IPS-NIHi7 (cell line): ENCODE measurements around the gene FHAD1.

ENCODE experiments used
- DNase-seq: peaks from one replicate; pipeline ENCODE4 v3.0.0; 2012; ENCODE audit warnings: mixed read lengths; ENCODE audit errors: extremely low spot score

The FHAD1 gene

DNA sequence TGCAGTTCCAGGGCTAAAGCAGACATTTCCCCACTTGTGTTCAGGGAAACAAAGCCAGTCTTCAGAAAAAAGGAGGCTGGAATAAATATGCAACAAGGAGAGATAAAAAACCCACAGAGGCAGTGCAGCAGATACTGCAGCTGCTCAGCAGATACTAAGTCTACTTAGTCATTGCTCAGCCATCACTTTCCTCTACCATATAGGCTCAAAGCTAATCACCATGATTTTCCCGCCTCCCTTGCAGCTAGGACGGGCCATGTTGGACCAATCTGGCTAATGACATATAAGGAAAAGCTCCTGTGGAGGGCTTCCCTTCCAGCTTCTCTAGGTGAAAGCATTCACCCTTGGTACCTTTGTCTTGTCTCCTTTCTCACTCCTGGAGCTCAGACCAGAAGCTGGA lies 152.7 kb downstream of the FHAD1 start:
- DNase-seq: no peak

DNA sequence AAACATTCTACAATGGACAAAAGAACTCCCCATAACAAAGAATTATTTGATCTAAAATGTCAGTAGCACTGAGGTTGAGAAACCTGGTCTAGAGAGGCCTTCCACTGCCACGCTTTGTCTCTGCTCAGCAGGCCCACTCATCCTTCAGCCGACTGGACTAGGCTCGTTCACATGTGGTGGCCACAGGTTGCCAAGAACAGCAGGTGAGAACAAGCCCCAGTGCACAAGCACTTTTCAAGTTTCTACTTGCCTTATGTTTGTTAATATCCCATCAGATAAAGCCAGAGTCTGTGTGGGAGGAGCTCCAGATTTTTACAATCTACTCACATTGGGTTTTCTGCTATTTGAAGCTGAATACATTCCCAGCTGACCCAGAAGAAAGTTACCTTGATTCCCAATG lies 153.6 kb downstream of the FHAD1 start:
- DNase-seq: no peak

DNA sequence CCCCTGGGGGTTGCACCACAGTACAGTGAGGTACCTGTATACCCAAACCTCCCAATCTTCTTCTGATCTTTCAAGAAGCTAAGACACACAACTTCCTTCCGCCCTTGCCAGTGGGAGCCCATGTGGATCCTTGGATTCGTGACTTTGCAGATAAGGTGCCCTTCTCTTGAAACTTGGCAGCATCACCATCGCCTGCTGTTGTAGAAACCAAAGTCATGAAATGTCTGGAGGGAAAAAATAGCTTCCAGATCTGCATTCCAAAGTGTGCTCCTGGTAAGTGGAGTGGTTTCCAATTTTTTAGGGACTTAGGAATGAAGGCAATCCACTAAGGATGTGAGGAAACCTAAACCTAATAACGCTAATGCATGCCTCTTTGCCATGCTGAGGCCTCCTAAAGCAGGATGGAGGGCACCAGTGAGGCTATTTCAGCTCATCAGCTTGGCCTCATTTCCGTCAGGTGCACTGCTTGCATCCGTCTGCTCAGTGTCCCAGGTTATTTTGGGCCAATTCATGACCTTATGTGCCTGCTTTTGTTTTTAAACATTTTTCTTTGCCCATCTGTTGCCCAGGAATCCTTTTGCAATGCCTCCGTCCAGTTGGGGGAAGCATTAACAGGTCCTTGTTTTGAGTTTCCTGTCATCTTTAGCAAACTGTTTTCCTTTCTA lies 154.5 kb downstream of the FHAD1 start:
- DNase-seq: no peak

DNA sequence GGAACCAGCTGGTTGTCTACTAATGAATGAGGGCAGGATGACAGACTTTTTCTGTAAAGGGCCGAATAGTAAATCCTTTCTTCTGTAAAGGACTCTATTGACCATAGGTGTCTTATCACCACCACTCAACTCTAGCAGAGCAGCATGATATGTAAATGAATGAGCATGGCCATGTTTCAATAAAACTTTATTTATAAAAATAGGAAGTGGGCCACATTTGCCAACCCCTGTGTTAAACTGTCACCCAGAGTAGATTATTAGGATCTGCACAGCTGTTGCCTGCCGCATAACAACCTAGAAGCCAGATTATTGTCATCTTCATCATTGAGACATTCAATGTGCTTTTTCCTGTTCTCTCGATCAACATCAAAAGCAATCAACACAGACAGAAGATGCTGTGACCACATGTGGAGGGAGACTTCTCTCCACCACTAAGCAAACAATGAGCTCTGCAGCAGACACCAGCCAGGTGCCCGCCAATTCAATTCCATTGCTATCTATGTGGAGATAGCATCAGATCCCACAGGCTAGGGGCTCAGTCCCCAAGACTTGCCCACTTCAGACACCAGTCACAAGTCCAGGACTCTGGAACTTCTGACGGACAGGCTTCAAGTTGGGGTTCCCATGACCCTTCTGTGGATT lies 155.9 kb downstream of the FHAD1 start:
- DNase-seq: no peak

DNA sequence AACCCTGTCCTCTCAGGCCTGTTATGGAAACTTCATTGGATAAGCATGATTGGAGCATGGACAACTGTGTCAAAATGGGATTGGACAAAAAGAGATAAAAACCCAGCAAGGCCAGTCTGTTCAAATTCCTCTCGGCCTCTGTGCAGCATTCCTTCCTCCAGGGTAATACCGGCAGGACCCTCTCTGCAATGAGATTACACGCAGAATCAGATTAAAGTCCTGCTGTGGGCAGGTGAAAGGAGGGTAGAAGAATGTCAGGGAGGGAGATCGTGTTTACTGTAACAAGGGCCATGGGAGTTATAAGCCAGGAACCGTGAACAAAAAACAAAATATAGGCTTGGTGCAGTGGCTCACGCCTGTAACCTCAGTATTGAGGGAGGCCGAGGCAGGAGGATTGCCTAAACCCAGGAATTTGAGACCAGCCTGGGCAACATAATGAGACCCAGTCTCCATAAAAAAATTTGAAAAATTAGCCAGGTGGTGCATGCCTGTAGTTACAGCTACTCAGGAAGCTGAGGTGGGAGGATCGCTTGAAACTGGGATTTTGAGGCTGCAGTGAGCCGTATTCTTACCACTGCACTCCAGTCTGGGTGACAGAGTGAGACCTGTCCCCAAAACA lies 157.0 kb downstream of the FHAD1 start:
- no peak for DNase-seq

DNA sequence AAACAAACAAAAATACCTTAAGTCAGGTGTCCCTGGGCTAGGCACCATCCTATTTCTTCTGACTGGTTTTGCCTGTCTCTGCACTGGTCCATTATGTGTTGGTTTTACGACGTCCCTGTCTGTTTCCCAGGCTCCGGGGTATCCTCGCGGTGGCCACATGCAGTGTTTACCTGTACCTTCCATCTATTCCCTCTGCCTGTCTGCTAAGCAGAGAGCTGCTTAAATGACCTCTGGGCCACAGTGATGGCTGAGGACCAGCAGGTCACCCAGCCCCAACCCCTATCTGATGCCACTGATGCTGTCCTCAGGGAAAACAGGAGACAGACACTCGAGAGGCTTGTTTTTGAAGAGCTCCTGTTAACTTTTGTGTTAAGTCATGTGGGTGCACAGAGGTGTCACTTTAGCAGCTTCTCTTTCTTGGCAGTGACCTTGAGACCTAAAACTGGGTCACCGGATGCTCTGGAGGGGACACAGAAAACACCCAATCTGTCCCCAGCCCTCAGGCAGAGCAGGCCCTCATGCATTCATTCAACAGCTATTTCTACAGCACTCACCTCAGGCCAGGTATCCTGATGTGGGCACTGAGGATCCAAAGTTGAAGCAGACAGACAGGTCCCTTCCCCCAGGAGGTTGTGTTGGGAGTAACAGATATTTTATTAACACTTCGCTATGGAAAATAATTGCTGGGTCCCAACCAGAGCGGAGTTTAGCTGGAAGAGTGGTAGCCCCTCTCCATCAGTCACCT lies 158.3 kb downstream of the FHAD1 start:
- DNase-seq: no peak

DNA sequence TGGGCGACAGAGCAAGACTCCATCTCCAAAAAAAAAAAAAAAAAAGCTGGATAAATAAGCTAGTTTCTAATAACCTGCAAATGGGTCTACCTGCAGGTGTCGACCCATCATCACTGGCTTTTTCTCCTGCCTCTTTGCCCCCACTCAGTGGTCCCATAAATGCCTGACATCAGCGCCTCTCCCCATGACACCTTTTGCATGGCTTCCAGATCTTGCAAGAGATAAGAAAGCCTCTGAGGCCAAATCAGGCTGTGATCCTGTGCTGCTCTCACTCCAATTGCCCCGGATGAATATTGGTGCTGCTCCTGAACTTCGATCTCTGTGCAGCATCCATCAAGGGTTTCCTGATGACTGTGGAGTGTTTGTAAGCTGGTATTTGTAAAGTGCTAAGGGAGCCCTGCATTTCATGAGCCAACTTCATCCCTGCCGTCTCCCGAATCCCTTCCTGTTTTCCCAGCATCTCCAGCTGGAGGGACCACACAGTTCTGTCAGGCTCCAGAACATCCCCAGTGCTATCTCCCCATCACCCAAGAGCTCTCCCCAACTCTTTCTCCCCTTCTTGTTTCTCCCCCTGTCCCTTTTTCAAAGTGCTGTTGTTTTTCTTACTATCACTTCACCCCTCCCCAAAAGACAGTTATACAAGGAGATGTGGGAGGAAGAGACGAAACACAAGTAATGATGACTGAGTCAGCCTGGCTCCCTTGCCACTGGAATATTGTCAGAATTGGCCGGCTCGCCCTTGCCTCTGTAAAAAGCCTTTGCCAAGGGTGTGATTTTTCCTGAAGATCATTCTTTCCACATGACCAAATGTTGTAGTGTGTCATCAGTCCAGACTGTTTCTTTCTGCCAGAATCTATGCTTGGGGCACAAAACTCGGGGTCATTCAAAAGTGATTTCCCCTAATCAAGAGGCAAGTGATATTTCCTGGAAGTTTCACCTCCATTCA lies 159.9 kb downstream of the FHAD1 start:
- DNase-seq: no peak

DNA sequence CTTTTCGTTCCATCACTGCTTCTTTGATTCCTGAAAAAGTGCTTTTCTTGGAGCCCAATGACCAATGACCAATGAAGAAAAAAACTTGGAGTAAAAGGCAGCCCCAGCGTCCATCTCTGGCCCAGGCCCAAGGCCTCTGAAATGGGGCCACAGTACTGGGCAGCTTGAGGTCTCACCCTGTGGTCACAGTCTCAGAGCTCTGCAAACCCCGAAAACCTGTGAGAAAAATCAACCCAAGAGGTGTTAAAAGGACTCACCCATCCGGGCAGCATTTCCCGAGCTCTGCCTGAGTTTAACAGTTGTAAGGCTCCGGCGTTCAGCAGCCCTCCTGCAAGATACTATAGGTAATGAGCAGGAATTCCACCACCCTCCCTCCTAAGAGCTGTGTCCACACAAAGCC lies 160.6 kb downstream of the FHAD1 start:
- DNase-seq: no peak

DNA sequence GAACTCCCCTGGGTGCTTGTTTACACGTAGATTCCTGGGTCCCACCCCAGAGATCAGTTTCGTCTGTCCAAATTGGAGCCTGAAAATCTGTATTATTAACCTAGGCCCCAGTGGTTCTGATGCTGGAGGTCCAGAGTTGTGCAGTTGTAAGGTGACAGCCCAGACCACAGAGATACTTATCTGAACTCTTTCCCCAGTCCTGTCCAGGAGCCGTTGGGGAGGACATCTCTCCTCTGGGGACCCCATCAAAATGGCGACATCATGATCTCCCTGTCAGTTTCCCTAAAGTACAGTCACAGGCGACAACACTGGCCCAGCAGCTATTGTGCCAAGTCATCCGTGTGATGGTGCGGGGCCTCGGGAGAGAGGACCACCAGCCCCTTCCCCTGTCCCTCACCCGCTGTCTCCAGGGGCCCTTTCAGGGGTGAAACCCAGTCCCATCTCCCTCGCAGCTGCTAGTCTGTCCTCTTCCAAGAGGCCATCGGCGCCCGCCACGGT lies 161.9 kb downstream of the FHAD1 start:
- DNase-seq: no peak

DNA sequence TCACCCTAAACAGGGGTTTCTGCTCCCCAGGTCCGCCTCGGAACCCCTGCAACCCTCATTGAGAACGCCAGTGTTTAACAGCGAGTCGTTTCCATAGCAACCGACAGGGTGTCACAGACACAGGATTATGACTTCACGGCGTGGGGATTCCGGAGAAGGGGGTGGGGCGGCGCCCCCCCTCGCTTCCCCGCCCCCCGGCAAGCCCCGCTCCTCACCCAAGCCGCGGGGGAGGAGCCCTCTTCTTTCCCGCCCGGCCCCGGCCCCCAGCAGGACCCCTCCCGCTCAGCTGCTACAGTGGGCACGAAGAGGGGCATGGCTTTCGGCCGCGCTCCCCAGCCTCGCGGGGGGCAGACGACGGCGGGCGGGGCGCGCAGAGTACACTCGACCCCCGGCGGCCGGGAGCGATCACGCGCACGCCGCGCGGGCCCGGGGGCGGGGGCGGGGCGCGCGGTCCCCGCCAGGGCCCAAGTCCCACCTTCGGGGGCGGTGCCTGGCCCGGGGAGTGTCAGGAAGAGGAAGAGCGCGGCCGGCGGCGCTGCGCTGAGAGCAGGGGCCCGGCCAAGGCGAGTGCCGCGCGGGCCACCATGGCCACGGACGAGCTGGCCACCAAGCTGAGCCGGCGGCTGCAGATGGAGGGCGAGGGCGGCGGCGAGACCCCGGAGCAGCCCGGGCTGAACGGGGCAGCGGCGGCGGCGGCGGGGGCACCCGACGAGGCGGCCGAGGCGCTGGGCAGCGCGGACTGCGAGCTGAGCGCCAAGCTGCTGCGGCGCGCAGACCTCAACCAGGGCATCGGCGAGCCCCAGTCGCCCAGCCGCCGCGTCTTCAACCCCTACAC lies 162.6 kb downstream of the FHAD1 start, which contains the start of gene EFHD2:
Gene EFHD2, plus strand, starts transcription at position 501 of the 835 bp plus-strand sequence. Its CDS starts 84 bp downstream, at position 585.
- peak; percentile 90 for DNase-seq

DNA sequence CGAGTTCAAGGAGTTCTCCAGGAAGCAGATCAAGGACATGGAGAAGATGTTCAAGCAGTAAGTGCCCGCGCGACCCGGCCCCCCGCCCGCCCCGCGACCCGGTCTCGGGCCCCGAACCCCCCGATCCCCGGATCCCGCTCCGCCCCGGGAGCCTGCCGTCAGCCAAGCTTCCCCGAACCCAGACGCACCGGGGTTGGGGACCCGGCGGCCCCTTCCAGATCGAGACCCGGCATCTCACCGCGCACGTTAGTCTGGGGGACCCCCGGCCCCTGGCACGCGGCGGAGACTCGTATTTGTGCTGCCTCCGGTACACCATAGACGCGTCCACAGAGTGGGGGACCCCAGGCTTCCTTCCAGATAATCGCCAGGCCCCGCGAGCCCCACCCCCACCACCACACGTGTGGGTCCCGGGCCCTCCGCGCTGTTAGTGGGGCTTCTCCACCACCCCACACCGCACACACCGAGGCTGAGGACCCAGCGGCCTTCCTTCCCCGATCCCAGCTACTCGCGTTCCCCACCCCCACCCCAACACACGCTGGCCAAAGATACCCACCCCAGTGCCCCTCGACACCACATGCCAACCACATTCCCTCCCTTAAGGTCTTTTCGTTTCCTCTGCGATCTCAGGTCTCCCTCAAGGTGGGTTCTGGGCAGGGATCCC lies 163.3 kb downstream of the FHAD1 start:
- no peak for DNase-seq

DNA sequence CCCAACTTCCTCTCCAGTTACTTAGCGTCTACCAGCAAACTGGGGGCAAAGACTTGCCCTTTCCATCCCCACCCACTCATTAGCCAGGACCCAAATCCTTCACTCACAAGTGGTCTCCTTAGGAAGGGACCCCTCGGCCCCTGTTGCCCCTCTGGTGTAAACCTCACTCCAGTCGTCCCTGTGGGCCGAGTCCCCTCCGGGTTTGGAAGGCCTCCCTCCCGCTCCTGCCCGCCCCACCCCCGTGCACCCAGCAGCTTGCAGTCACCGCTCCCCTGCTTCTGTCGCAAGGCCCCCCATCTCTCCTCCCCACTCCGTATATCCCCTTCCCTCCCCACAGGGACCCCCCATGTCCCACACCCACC lies 163.8 kb downstream of the FHAD1 start:
- no peak for DNase-seq

DNA sequence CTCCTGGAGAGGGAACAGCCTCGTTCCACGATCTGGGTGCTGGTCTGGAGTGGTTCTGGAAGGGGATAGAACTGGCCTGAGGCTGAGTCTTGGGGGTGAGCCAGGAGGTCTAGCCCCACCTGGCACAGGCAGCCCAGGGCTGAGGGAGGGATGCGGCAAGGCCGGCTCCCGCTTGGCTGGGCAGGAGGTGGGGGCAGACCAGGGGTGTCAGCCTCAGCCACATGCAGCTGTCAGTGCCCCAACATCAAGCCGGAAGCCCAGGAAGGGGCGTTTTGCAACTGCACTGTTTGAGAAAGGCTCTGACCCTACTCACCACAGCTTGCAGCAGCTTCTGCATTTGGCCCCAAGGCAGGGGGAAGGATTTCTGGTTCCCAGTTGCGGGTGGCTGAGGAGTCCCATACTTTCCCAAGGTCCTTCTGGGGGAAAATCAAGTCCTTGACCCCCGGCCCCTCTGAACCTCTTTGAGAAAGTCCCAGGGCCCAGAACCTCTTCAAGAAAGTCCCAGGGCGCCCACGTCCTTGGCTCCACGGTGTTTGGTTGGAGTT lies 164.6 kb downstream of the FHAD1 start:
- no peak for DNase-seq

DNA sequence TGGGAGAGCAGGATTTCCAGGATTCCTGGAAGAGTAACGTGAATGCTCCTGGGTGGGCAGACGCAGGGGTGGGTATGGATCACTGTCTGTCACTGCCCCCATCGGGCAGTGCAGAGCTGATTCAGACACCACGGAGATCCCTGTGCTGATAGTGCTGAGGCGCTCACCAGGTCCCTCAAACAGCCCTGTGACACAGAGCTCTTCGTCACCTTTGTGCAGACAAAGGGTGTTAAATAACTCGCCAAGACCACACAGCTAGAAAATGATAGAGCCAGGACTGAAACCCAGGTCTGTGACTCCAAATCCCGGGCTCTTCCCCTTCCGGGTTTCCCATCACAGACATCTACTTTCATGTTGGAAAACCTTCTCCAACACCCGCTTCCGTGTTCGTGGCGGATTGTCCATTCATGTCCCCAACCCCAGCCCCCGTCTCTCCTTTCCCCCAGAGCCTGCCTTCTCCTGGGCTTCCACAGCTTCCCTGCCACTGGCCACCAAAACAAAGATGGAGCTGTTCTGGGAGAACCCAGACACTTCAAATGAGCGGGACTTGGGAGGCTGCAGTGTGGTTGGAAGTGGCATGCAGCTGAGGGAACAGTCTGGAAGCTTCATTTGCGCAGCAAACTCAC lies 165.3 kb downstream of the FHAD1 start:
- DNase-seq: no peak

DNA sequence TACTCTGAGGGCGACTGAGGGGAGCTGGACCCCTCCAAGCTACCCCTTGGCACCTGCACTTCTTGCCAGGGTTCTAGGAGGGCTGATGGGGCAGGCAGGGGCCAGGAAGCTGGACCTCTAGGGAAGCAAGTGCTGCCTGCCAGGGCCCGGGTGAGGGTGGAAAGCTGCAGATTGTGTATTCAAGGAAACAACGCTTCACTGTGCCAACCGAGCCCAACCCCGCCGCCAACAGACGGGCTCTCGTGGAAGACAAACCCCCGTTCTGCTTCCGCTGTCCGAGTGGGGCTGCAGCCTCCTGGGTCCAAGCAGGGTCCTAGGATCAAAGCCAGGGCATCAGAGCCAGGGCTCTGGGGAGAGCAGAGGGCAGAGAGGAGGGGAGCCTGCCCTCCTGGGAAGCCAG lies 165.8 kb downstream of the FHAD1 start:
- no peak for DNase-seq

DNA sequence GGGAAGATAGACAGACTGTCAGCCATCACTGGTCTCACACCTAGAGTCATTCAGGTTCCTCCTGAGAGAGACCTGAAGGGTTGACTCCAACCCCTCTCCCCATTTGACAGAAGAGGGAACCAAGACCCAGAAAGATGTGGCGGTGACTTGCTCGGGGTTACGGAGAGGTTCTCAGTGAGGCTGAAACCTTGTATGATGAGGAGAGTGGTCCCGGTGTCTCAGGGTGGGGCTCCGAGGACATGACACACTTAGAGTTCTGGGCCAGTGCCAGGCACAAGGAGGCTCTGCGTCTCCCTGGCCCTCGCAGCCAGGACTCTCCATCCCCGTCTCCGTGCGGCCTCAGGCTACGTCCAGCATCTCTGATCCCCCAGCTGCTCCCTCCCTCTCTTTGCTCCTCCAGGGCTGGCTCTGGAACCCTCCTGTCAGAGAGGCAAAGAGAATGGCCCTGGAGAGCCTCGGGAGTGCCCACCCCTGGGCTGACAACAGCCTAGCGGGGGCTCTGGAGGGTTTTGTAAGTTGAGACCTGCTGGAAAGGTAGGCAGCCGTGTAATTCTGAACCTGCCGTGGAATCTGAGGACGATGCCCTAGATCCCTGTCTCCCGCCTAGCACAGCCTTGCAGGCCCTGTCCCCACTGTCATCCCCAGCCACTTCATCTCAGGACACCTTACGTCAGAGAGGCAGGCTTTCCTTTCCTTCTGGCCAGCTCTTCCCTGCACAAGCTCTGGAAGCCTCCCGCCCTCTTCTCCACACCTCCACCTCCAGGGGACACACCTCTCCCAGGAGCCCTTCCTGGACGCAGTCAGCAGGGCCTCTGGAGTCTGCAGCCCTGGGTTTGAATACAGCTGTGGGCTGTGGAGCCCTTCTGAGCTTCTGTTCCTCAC lies 166.8 kb downstream of the FHAD1 start:
- DNase-seq: no peak

DNA sequence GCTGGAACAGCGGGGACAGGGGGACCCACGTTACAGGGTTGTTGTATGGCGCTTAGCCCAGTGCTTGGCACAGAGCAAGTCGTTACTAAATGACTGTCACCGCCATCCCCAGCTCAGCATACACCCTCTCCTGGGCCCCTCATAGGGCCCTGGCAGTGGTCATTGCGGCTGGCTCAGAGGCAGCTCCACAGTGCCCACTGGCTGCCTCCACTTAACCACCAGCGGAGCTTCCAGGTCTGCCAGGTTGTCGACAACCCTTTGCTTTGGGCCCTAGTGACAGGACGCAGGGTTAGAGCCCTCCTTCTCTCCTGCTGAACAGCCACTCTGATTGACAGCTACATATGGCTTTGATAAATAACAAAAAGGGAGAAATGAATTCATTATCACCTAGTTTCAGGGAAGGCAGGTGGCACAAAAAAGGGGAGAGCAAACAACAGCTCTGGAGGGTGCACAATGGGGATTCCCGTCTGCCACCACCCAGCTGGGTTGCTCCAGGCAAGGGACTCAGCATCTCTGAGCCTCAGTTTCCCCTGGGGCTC lies 167.5 kb downstream of the FHAD1 start:
- no peak for DNase-seq
